ENCODE data around the gene CDKL5.

GRCh38 chrX:18692541-18692940 lies 267.1 kb downstream of the CDKL5 start:
- TF ChIP-seq POLR2A (IDR thresholded peaks at IDR 0.05; ENCODE audit: low read length) (no peak), GATA1 (IDR thresholded peaks at IDR 0.05; ENCODE audit: low read depth, low read length) (no peak)
